HG02840 (cell line): ENCODE results near the gene SIGMAR1.

Experiments used
- ATAC-seq: cut with Tn5 transposase; IDR thresholded peaks from one replicate; pipeline ENCODE4 v1.9.1; 2021; ENCODE audit warnings: mild to moderate bottlenecking, moderate library complexity, moderate number of reproducible peaks; ENCODE audit not compliant: unreplicated experiment, low FRiP score

SIGMAR1 gene

GRCh38 chr9:34607331-34607730, 30.3 kb downstream of the SIGMAR1 start:
- ATAC-seq, result no peak

DNA sequence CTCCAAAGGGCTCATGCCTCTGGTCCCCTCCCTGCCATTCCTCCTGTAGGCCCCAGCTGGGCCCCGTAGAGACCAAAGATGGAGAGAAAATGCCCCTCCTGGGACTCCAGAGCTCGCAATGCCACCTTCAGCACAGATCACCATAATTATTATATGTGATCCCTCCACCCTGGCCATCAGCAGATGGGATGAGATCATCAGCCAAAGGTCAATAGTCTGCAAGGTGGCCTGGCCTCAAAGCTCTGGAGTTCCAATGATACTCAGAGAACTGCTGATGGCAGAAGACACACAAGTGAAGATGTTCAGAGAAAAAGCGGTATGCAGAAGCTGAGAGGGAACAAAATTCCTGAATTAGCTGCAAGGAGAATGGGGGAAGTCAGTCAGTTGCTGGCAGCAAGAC, 30.7 kb downstream of the SIGMAR1 start:
- ATAC-seq, result no peak

DNA sequence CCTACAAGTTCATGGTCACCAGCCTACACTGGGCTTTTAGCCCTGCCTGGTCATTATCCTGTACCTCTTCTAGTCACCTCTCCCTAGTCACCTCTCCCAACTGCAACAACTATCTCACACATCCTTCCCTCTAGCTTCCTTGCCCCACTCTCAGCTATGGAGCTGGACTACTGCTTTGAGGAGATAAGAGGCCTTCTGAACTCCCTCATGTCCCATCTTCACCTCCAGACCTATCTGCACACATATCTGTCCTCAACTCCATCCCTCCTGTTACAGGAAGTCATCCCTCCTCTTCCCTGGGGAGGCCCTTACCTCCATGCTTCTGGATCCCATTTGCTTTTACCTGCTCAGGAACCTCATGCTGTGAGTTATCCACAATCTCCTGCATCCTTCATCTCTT, 31.4 kb downstream of the SIGMAR1 start:
- no peak for ATAC-seq

DNA sequence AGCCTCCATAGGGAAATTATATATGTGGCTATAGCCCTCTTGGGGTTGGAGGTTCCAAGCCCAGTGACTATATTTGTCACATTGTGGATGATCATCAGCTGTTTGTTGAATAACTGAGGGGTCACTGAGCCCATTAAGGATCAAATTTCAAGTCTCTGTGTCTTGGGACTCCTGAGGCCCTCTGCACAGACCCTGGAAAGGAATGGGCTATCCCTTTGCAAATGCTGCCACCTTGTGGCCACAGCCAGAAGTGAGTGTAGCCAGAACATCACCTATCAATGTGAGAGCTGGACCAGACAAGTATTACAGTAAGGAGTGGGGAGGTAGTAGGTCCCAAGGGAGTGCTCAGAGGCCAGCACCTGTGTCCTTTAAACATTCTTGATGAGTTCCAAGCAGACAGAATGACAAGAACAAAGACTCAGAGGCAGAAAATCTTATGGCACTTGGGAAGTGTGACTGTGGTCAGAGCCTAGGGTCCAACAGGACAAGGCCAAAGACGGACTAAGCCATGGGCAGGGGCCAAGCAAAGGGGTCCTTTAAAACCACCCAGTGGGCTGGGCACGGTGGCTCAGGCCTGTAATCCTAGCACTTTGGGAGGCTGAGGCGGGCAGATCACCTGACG, 33.9 kb downstream of the SIGMAR1 start:
- ATAC-seq, result no peak

DNA sequence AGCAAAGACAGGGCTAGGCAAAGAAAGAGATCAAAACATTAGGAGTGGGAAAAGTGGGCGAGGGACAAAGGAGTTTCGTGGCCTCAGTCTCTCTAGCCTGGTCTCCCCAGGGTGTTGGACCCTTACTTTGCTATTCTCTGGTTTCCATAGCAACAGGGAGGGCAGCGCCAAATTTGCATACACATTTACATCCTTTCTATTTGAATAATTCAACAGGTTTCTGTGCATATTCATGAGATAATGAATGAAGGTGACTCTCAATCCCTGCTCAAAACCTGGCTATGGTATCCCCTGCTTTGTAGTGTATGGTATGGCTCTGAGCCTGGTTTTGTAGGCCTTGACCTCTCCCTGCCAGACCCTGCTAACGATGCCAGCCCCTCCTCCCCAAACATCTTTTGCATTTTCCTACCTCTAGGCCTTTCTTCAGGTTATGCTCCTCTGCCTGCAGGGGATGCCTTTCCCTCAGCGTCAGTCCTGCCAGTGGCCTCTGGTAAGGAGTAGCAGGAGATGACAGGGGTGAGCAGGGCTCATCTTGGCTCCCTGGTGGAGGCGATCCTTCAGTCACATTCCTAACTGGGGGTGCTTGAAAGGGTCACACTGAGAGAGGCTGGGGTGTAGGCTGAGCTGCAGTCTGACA, 35.5 kb downstream of the SIGMAR1 start:
- no peak for ATAC-seq

- ATAC-seq, result no peak
These were observed 36.7 kb downstream of the SIGMAR1 start for GRCh38 chr9:34600908-34601307.

DNA sequence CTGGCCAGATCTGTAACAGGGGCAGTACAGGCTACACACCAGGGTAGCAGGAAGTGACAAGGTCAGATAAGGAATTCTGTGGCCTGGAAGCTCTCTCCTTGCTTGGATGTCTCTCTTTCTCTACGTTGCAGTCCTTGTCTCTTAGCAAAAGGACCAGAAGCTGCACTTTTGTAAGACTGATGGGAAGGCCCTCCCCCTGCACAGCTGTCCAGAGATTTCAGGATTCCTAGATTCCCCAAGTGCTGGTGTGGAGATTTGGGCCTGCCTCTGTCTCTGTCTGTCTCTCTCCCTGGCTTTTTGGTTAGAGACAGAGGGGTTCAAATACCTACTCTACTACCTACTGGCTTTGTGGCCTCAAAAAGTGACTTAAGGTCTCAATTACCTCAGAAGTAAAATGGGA, 38.0 kb downstream of the SIGMAR1 start:
- ATAC-seq, result no peak

DNA sequence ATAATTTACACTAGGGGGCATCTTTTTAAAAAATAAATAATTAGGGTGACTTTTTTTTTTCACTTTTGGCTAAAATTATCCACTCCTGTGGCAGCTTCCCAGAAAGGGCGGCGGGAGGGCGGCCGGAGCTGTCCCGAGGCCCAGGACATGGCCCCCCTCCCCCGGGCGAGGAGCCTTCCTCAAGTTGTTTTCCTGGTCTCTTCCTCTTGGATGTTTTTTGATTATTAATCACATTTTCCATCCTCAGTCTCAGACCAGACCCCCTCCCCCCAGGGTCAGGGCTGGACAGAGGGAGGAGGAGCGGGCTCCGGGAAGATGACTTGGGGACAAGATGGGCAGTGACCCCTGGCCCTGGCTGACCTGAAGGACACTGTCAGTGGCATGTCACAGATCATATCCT, 43.4 kb downstream of the SIGMAR1 start:
- no peak for ATAC-seq

DNA sequence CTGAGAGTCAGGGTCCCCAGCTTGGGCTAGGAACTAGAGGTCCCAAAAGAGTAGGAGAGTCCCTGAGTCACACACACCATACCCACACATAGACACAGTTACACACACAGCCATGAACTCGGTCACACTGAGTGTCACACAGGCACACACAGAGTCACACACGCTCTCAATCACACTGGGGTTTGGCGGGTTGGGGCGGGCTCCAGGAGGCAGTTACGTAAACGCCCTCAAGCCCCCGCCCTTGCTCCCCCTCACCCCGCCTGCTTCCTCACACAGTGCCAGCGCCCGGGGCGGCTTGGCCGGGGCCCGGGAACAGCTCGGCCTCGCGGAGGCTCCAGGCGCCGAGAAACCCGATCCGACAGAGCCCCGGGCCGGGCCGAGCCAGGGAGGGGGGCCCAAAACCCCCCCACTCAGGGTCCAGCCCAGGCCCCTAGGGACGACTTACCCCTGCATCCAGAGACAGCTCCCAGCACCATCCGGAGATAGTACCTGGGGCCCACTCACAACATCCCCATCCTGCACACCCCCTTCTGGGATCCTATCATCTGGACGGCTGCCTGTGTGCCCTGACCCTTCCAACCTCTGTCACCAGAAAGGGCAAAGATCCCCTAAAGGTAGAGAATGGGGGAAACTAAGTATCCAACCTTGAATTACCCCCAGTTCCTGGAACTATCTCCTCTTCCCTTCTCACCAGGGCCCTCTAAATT, 44.5 kb downstream of the SIGMAR1 start:
- no peak for ATAC-seq

GRCh38 chr9:34591917-34592866, 45.4 kb downstream of the SIGMAR1 start:
- no peak for ATAC-seq

DNA sequence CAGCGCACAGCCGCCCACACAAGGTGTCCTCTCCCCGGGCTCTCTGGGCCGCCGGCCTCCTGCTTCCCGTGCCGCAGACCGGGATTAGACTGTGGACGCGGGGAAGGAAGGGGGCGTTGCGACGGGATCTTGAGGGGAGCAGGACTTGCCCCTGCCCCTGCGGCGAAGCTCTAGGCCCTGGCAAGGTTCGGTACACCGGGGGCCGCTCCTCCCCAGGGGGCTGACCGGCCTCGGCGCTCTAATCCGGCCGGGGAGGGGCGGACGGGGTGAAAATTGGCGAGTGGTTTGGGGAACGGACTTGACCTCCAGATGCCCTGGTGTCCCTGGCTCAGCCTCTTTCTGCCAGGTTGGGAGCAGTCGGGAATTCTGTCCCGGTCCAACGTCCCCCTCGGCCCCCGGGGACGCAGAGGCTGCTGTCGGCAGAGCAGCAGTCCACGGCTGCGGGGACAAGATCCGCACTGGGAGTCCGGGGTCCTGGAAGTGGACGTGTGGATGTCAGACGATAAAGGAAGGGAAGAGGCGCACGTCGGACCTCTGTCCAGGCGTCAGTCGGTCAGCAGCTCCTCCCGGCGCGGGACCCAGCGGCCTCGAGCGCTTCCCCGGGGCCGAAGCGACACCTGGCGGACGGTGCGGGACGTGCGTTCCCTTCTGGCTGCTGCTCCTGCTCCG, 46.2 kb downstream of the SIGMAR1 start:
- ATAC-seq, result no peak

- no peak for ATAC-seq
These were observed 47.0 kb downstream of the SIGMAR1 start for GRCh38 chr9:34590381-34591247.

DNA sequence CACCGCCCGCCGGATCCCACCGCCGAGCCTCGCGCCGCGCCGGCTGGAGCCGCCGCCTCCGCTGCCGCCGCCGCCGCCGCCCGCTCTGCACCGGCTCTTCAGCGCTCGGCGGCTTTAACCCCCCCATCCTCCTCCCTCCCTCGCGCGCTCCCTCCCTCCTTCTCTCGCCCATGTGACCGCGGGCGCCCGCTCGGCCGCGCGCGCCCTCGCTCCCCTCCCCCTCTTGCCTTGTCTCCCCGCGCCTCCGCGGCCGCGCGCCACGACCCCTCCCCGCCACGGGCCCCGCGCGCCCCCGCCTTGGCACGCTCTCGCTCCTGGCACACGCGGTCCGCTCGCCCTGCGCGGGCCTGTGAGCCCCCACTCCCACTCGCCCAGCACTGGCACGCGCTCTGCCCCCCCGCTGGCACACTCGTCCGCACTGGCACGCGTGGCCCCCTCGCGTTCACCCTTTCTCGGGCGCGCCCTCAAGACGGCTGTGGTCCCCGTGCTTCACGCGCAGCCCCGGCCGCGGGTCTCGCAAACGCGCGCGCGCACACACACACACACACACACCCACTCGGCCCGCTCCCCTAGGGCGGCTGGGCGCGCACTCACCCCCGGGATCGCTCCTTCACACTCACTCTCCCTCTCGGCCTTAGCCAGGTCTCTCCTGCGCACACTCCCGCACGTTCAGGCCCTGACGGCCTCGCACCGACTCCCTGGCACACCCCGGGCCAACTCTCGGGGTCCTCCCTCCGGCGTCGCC, 47.8 kb downstream of the SIGMAR1 start, which contains the start of gene CNTFR:
Gene CNTFR, minus strand, starts transcription at position 89 of the 745 bp plus-strand sequence. CDS start 20,743 bp downstream, outside the sequence.
- ATAC-seq, result no peak

- no peak for ATAC-seq
These were observed 48.6 kb downstream of the SIGMAR1 start for GRCh38 chr9:34588671-34589635.

- no peak for ATAC-seq
These were observed 50.3 kb downstream of the SIGMAR1 start for GRCh38 chr9:34587271-34587670.

- no peak for ATAC-seq
These were observed 51.5 kb downstream of the SIGMAR1 start for GRCh38 chr9:34585946-34586669.

DNA sequence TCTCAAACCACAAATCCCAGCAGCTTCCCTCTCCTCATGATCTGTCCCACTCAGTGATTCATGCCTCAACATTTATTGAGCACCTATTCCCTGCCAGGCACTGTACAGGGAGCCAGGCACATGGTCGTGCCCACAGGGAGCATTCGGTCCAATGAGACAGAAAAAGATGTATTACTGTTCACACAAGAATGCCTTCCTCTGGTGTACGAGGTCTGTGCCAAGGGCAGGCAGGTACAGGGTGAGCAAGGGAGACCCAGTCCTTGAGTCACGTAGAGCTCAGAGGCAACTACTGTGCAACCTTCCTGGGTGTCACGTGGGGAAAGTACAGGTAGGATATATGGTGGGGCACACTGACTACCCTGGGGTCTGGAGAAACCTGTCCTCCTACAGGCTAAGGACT, 52.6 kb downstream of the SIGMAR1 start:
- no peak for ATAC-seq
